GM06990 (cell line): ENCODE results near the gene LRRC45.
A peak's percentile ranks its signal among the peaks of the same experiment; 100 is the strongest.

Source experiments
- DNase-seq: peaks from one replicate; pipeline ENCODE4 v3.0.0-alpha.2; 2011; ENCODE audit not compliant: insufficient read length; ENCODE audit errors: extremely low read depth
- H3K27me3 ChIP-seq: replicated peaks from 2 replicates; pipeline ENCODE4 v1.6.0; 2011; ENCODE audit warnings: low read length; ENCODE audit not compliant: control insufficient read depth, insufficient read depth
- H3K36me3 ChIP-seq: 2 replicates; pipeline ENCODE4 v1.5.1; 2011; ENCODE audit warnings: low read length; ENCODE audit not compliant: control insufficient read depth, insufficient read depth
- H3K4me3 ChIP-seq: replicated peaks from 2 replicates; pipeline ENCODE4 v1.5.1; 2011; ENCODE audit warnings: low read depth, mild to moderate bottlenecking, control low read depth, low read length
- TF ChIP-seq, protein P1 (sequence below): IDR thresholded peaks from 2 replicates; pipeline ENCODE4 v1.5.1; 2011; ENCODE audit warnings: low read length, control low read depth, mild to moderate bottlenecking, inconsistent platforms; ENCODE audit not compliant: insufficient read depth, poor library complexity, severe bottlenecking

The LRRC45 gene

DNA sequence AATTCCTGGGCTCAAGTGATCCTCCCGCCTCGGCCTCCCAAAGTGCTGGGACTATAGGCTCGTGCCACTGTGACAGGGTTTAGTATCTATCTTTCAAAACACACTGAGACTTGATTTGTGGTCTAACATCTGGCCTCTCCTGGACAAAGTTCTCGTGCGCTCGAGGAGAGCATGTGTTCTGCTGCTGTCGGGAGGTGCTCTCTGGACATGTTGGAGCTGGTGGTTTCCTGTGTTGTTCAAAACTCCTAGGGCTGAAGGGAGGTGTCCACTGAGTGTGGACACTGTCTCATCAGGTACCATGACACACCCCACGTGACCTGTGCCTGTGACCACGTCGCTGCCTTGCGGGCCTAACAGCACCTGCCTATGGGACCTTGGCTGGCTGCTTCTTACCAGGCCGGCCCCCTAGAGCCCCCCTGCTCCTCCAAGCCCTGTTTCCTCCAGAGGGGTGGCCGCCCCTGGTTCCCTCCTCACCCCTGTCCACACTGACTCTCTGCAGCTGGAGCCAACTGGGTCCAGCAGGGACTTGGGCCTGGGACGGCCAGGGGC is 22.9 kb downstream of the LRRC45 start:
- TF ChIP-seq, protein P1, sequence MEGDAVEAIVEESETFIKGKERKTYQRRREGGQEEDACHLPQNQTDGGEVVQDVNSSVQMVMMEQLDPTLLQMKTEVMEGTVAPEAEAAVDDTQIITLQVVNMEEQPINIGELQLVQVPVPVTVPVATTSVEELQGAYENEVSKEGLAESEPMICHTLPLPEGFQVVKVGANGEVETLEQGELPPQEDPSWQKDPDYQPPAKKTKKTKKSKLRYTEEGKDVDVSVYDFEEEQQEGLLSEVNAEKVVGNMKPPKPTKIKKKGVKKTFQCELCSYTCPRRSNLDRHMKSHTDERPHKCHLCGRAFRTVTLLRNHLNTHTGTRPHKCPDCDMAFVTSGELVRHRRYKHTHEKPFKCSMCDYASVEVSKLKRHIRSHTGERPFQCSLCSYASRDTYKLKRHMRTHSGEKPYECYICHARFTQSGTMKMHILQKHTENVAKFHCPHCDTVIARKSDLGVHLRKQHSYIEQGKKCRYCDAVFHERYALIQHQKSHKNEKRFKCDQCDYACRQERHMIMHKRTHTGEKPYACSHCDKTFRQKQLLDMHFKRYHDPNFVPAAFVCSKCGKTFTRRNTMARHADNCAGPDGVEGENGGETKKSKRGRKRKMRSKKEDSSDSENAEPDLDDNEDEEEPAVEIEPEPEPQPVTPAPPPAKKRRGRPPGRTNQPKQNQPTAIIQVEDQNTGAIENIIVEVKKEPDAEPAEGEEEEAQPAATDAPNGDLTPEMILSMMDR, result no peak
- Histone ChIP-seq H3K4me3 (no peak overlapping the region), H3K36me3 (peaks cover 2% of the 10 kb centered on the region), H3K27me3 (no peaks in the 10 kb centered on the region)
- DNase-seq, result no peak

DNA sequence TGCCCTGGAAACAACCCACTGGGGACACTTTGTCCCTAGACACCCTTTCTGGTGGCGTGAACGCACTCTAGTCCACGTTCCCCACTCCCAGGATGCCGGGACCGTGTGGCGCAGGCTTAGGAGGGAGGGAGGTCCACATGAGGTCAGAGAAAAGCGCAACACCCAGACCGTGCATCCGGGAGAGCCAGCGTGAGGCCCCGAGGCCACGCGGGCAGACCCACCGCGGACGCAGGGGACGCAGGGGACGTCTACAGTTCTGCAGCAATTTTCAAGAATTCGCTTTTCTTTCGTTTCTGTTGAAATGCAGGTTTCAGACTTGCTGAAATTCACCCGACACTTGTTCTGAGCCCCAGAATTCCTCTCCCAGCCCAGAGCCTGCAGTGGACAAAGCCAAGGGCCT is 23.8 kb downstream of the LRRC45 start:
- peaks cover 2% of the 10 kb centered on the region for H3K36me3 ChIP-seq
- no peak overlapping the region for H3K4me3 ChIP-seq
- no peak for DNase-seq
- TF ChIP-seq, protein P1, result no peak
- no peaks in the 10 kb centered on the region for H3K27me3 ChIP-seq

DNA sequence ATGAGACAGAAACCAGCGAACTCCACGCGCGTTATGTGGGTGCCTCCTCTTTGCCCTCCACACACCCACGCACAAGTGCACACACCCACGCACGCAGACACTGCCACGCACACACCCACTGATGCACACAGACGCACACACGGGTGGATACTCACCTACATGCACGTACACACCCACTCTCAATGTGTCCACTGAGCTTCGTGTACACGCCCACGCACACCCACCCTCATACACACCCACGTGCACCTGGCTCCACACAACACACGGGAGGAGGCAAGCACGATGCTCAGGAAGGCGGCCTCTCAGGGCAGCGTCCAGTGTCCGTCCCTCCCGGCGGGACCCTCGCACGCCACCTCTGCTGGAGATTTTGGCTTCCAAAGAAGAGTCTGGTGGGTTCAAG is 24.3 kb downstream of the LRRC45 start:
- no peaks in the 10 kb centered on the region for H3K27me3 ChIP-seq

DNA sequence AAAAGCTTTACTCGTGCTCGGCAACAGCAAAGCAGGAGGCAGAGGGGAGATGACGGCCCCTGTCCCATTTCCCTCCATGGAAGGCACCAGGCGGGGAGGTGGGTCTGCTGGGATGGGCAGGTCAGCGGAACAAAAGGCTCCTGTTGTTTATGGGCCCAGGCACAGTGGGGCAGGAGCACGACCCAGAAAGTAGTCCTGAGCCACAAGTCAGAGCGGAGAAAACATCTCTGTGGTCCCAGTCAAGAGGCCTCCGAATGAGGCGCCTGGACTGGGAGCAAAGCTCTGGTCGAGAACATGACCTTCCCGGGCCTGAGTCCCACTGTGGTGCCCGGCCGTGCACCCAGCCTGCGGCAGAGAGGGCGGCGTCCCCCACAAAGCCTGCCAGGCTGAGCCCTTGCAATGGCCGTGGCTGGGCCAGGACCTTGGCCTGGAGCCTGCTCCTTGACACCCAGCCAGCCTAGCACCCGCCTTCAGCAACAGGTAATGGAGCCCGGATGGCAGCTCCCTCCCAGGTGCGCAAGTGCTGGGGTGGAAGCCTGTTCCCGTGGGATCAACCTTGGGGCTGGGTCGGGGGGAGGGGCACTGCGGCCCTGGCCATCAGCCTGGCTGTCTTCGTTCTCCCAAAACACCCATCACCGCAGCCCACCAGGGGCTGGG is 24.9 kb downstream of the LRRC45 start:
- H3K27me3 ChIP-seq, result no peaks in the 10 kb centered on the region
- TF ChIP-seq, protein P1, result no peak
- peaks cover 2% of the 10 kb centered on the region for H3K36me3 ChIP-seq

More for the DNA sequence above, 24.3 kb downstream of the LRRC45 start:
- DNase-seq, result no peak
- H3K36me3 ChIP-seq, result peaks cover 2% of the 10 kb centered on the region
- TF ChIP-seq, protein P1, result no peak
- no peak overlapping the region for H3K4me3 ChIP-seq

DNA sequence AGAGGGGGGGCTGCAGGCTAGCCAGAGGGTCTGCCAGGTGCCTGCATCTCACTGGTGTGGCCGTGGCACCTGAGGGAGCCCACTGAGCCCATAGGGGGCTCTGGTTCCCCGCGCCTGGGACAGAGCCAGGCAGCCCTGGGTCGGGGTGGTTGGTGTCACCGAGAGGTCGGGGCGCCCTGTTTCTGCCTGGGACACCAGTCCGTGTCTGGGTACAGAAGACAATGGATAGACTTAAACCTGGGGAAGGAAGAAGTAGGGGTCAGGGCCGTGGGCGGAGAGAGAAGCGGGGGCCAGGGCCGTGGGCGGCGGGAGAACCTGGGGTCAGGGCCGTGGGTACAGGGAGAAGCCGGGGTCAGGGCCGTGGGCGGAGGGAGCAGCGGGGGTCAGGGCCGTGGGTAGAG is 25.5 kb downstream of the LRRC45 start:
- DNase-seq, result peak; percentile 10
- TF ChIP-seq, protein P1, result no peak
- H3K4me3 ChIP-seq, result no peak overlapping the region
- no peaks in the 10 kb centered on the region for H3K27me3 ChIP-seq
- H3K36me3 ChIP-seq, result peaks cover 2% of the 10 kb centered on the region

More for the DNA sequence above, 24.9 kb downstream of the LRRC45 start:
- H3K4me3 ChIP-seq, result no peak overlapping the region
- no peak for DNase-seq
